ENCODE measurements around the gene VPS11.

Gene VPS11

DNA sequence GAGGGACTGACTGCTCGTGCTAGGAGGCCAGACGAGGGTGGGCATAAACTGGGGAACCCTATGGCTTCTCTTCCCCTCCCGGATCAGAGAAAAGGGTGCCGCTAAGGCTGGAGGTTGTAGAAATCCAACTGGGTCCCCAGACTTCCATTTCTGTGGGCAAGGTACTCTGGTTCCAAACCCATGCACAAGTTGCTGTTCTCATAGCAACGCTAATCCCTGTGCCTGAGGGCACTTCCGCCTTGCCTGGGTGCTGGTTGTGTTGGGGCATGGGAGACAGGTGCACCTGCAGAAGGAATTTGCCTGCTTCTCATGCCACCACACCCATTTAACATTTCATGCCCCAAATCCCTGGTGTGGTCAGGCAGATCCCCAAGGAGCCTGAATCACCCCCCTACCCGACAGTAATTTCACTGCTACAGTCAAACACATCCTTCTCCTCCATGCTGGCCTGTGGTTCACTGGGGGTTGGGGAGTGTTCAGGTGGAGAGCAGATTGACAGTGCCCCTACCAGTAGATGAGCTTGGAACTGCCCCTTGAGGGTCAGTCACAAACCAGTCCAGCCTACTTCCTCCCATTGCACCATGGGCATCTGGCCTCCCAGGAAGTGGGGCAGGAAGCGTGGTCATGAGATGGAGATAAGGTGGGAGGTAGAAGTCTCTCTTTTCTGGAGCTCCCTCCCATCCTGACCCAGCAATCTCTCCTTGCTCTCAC, 40.7 kb downstream of the VPS11 start:
- Histone ChIP-seq H3K27me3 (ENCODE audit: low read depth) (no peaks in the 10 kb centered on the region), H3K9me3 (no peaks in the 10 kb centered on the region), H3K4me3 (peak overlapping the region; percentile 73), H3K36me3 (replicated peaks) (peaks cover 14% of the 10 kb centered on the region), H3K4me1 (peaks cover 16% of the 10 kb centered on the region)
- peak; percentile 65 to 84 for DNase-seq (ENCODE audit: low spot score in 2 of 2)
- in situ Hi-C loops (cut with MboI; ENCODE audit: low sequenced_read_pairs), result no loop called here

GRCh38 chr11:119108857-119109221, 41.2 kb downstream of the VPS11 start:
- no peaks in the 10 kb centered on the region for H3K9me3 ChIP-seq
- H3K4me1 ChIP-seq, result peaks cover 16% of the 10 kb centered on the region
- no peak for DNase-seq (ENCODE audit: low spot score in 2 of 2)
- in situ Hi-C loops (cut with MboI; ENCODE audit: low sequenced_read_pairs), result no loop called here
- H3K36me3 ChIP-seq (replicated peaks), result peaks cover 14% of the 10 kb centered on the region
- no peaks in the 10 kb centered on the region for H3K27me3 ChIP-seq (ENCODE audit: low read depth)
- no peak overlapping the region; the same call in 1 of the 2 replicates for H3K4me3 ChIP-seq

- in situ Hi-C loops (cut with MboI; ENCODE audit: low sequenced_read_pairs), result loop anchor here (5.0 kb wide), 1 partner anchor 52 kb away; no protein-coding TSS in a partner anchor
- H3K36me3 ChIP-seq (replicated peaks), result peaks cover 20% of the 10 kb centered on the region
- H3K9me3 ChIP-seq, result no peaks in the 10 kb centered on the region
- no peak overlapping the region for H3K4me3 ChIP-seq
- no peaks in the 10 kb centered on the region for H3K27me3 ChIP-seq (ENCODE audit: low read depth)
- peaks cover 16% of the 10 kb centered on the region for H3K4me1 ChIP-seq
- no peak for DNase-seq (ENCODE audit: low spot score in 2 of 2)
Observed at GRCh38 chr11:119109843-119110242, 42.2 kb downstream of the VPS11 start.

GRCh38 chr11:119110439-119110838, 42.8 kb downstream of the VPS11 start:
- no peak for DNase-seq (ENCODE audit: low spot score in 2 of 2)
- in situ Hi-C loops (cut with MboI; ENCODE audit: low sequenced_read_pairs), result loop anchor here (5.0 kb wide), 1 partner anchor 52 kb away; no protein-coding TSS in a partner anchor
- Histone ChIP-seq H3K4me3 (no peak overlapping the region), H3K36me3 (replicated peaks) (peaks cover 23% of the 10 kb centered on the region), H3K4me1 (peaks cover 16% of the 10 kb centered on the region), H3K9me3 (no peaks in the 10 kb centered on the region), H3K27me3 (ENCODE audit: low read depth) (no peaks in the 10 kb centered on the region)

GRCh38 chr11:119111361-119111925, 43.8 kb downstream of the VPS11 start:
- H3K4me3 ChIP-seq, result no peak overlapping the region
- DNase-seq (ENCODE audit: low spot score in 2 of 2), result no peak
- no peaks in the 10 kb centered on the region for H3K27me3 ChIP-seq (ENCODE audit: low read depth)
- in situ Hi-C loops (cut with MboI; ENCODE audit: low sequenced_read_pairs), result loop anchor here (5.0 kb wide), 1 partner anchor 51 kb away; no protein-coding TSS in a partner anchor
- no peaks in the 10 kb centered on the region for H3K9me3 ChIP-seq
- peaks cover 13% of the 10 kb centered on the region for H3K4me1 ChIP-seq
- peaks cover 25% of the 10 kb centered on the region for H3K36me3 ChIP-seq (replicated peaks)

- in situ Hi-C loops (cut with MboI; ENCODE audit: low sequenced_read_pairs), result loop anchor here (5.0 kb wide), 1 partner anchor 50 kb away; no protein-coding TSS in a partner anchor
- Histone ChIP-seq H3K4me3 (no peak overlapping the region), H3K9me3 (no peaks in the 10 kb centered on the region), H3K27me3 (ENCODE audit: low read depth) (no peaks in the 10 kb centered on the region), H3K4me1 (peaks cover 7% of the 10 kb centered on the region), H3K36me3 (replicated peaks) (peaks cover 25% of the 10 kb centered on the region)
- DNase-seq (ENCODE audit: low spot score in 2 of 2), result no peak
Observed at GRCh38 chr11:119112314-119113020, 44.8 kb downstream of the VPS11 start.

DNA sequence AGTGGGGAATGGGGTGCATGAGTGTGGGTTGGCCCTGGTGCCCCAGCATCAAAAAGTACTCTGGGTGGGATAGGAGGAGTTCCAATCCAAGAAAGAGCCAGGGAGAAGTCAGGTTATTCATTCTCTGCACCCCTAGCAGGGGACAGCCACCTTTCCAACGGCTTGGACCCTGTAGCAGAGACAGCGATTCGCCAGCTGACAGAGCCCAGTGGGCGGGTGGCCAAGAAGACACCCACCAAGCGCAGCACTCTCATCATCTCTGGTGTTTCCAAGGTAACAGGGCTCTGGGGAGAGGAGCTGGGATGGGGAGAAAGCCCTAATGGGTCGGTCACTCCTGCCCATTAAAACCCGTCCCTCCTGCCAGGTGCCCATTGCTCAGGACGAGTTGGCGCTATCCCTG, 46.1 kb downstream of the VPS11 start:
- in situ Hi-C loops (cut with MboI; ENCODE audit: low sequenced_read_pairs), result loop anchor here (5.0 kb wide), 1 partner anchor 49 kb away; no protein-coding TSS in a partner anchor
- Histone ChIP-seq H3K9me3 (no peaks in the 10 kb centered on the region), H3K27me3 (ENCODE audit: low read depth) (no peaks in the 10 kb centered on the region), H3K4me3 (no peak overlapping the region), H3K36me3 (replicated peaks) (peaks cover 25% of the 10 kb centered on the region), H3K4me1 (peaks cover 2% of the 10 kb centered on the region)
- DNase-seq (ENCODE audit: low spot score in 2 of 2), result no peak

DNA sequence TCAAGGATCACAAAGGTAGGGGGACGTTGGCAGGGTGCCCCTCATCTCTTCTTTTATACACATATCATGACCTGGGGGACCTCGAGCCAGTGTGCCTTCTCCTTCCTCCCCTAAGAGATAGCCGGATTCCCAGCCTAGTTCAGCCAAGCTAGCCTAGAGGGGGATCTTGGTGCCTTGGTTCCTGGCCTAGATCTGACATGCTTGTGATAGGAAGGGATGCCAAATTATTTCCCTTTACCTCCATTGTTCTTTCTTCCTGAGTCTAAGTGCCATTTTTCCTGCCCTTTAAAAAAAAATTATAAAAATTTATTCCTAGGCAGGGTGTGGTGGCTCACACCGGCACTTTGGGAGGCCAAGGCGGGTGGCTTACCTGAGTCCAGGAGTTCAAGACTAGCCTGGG, 46.7 kb downstream of the VPS11 start:
- H3K36me3 ChIP-seq (replicated peaks), result peaks cover 25% of the 10 kb centered on the region
- in situ Hi-C loops (cut with MboI; ENCODE audit: low sequenced_read_pairs), result loop anchor here (5.0 kb wide), 1 partner anchor 48 kb away; no protein-coding TSS in a partner anchor
- no peaks in the 10 kb centered on the region for H3K4me1 ChIP-seq
- no peaks in the 10 kb centered on the region for H3K9me3 ChIP-seq
- no peak for DNase-seq (ENCODE audit: low spot score in 2 of 2)
- H3K27me3 ChIP-seq (ENCODE audit: low read depth), result no peaks in the 10 kb centered on the region
- no peak overlapping the region for H3K4me3 ChIP-seq

GRCh38 chr11:119115484-119116234, 48.0 kb downstream of the VPS11 start:
- Histone ChIP-seq H3K9me3 (no peaks in the 10 kb centered on the region), H3K27me3 (ENCODE audit: low read depth) (no peaks in the 10 kb centered on the region), H3K4me3 (no peak overlapping the region), H3K36me3 (replicated peaks) (peaks cover 25% of the 10 kb centered on the region), H3K4me1 (peaks cover 5% of the 10 kb centered on the region)
- DNase-seq (ENCODE audit: low spot score in 2 of 2), result no peak
- in situ Hi-C loops (cut with MboI; ENCODE audit: low sequenced_read_pairs), result no loop called here

DNA sequence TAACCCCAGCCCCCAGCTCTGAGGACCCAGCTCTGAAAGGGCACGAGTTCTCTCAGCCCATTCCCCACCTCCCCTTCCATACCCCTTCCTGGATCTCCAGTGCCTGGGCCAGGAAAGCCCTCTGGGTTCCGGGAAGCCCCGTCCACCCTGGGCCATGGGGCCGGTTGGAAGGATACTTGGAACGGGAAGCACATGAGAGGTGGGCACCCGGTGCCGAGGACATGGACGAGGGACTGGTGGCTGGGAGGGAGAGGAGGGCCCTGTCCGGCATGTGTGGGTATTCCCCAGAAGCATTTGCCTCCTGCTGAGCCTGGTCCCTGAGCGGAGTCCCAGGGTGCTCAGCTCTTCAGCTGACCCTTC, 48.6 kb downstream of the VPS11 start:
- in situ Hi-C loops (cut with MboI; ENCODE audit: low sequenced_read_pairs), result no loop called here
- no peak for DNase-seq (ENCODE audit: low spot score in 2 of 2)

DNA sequence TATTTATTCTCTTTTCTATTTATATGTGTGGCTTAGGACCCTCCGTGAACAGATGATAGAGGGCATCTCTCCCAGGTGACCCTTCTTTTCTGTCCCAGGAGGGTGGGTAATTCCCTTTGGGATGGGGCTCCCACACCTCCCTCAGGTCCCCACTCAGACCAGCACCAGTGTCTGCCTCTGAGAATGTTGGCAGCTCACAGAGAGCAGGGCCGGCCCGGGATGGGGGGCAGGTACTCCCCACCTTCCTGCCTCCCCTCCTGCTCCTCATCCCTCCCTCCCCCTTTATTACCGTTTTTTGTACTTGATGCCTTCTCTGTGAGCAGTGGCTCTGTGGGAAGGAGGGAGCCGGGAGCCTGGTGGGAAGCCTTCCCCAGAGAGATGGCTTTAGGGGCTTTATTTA, 49.0 kb downstream of the VPS11 start:
- H3K4me1 ChIP-seq, result peaks cover 9% of the 10 kb centered on the region
- H3K9me3 ChIP-seq, result no peaks in the 10 kb centered on the region
- H3K36me3 ChIP-seq (replicated peaks), result peaks cover 21% of the 10 kb centered on the region
- DNase-seq (ENCODE audit: low spot score in 2 of 2), result no peak
- H3K27me3 ChIP-seq (ENCODE audit: low read depth), result no peaks in the 10 kb centered on the region
- in situ Hi-C loops (cut with MboI; ENCODE audit: low sequenced_read_pairs), result no loop called here
- H3K4me3 ChIP-seq, result no peak overlapping the region

More for the DNA sequence above, 48.6 kb downstream of the VPS11 start:
- no peak overlapping the region for H3K4me3 ChIP-seq
- peaks cover 24% of the 10 kb centered on the region for H3K36me3 ChIP-seq (replicated peaks)
- no peaks in the 10 kb centered on the region for H3K9me3 ChIP-seq
- no peaks in the 10 kb centered on the region for H3K27me3 ChIP-seq (ENCODE audit: low read depth)
- H3K4me1 ChIP-seq, result peaks cover 9% of the 10 kb centered on the region

DNA sequence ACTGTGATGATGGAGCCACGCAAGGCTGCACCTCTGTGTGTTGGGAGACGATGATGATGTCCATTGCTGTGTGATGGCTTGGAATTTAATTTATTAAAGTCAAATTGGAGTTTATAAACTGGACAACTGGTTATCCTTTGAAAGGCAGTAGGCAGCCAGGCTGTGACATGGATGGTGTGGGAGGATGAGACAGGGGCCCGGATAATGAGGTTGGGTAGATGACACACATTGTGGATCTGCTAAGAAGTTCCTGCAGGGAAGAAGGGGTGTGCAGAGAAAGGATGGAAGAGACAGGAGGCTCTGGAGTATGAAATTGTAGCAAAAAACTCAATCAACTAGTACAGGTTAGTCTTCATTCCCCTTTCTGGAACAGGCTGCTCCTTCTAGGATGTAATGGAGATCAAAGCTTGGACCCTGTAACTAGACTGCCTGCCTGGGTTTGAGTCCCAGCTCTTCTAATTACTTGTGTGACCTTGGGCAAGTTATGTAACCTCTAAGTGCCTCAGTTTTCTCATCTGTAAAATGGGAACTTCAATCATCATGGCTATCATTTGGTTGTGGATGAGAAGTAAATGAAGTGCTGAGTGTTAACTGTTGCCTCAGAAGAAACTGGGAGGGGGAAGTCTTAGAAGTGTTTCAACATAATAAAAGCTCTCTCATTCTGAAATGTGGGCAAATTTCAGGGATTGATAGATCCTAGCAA, 49.5 kb downstream of the VPS11 start:
- Histone ChIP-seq H3K4me1 (peaks cover 10% of the 10 kb centered on the region), H3K9me3 (no peaks in the 10 kb centered on the region), H3K4me3 (no peak overlapping the region), H3K36me3 (replicated peaks) (peaks cover 20% of the 10 kb centered on the region), H3K27me3 (ENCODE audit: low read depth) (no peaks in the 10 kb centered on the region)
- no peak for DNase-seq (ENCODE audit: low spot score in 2 of 2)
- in situ Hi-C loops (cut with MboI; ENCODE audit: low sequenced_read_pairs), result no loop called here

DNA sequence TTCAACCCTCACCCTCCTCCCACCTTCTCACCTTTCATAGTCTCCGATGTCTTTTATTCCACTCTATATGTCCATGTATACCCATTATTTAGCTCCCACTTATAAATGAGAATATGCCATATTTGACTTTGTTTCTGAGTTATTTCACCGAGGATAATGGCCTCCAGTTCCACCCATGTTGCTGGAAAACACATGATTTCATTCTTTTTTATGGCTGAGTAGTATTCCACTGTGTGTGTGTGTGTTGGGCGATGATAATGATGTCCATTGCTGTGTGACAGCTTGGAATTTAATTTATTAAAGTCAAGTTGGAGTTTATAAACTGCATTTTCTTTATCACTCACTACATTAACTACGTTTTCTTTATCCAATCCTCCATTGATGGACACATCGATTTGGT, 50.6 kb downstream of the VPS11 start:
- H3K9me3 ChIP-seq, result no peaks in the 10 kb centered on the region
- H3K4me1 ChIP-seq, result peaks cover 13% of the 10 kb centered on the region
- H3K36me3 ChIP-seq (replicated peaks), result peaks cover 14% of the 10 kb centered on the region
- H3K27me3 ChIP-seq (ENCODE audit: low read depth), result no peaks in the 10 kb centered on the region
- DNase-seq (ENCODE audit: low spot score in 2 of 2), result no peak
- H3K4me3 ChIP-seq, result no peak overlapping the region
- in situ Hi-C loops (cut with MboI; ENCODE audit: low sequenced_read_pairs), result no loop called here
